H1 (cell line): Measurements from ENCODE around the gene SEC31A. TPM values are rescaled to one million over a fixed set of nuclear protein-coding genes. Genes with fewer than 3 reads are reported as not detected.

Experiments
- CTCF ChIA-PET: fragments of 300-600 bp; sonication (Branson Sonifier 250); formaldehyde crosslinking; loops from one replicate; lab custom pipeline; 2021; ENCODE audit not compliant: partially characterized antibody; lab: Charles Lee
- POLR2A ChIA-PET: fragments of 300-600 bp; sonication (Branson Sonifier 250); formaldehyde crosslinking; loops from one replicate; lab custom pipeline; 2021; ENCODE audit warnings: inconsistent platforms; ENCODE audit not compliant: partially characterized antibody; lab: Charles Lee
- DNase-seq, 2 experiments: peaks; one replicate each; pipeline versions ENCODE4 v3.0.0 to v3.0.0-alpha.2; 2010 to 2022; ENCODE audit warnings: low spot score in 2 of 2, low read depth in 1 of 2, mixed read lengths in 1 of 2
- FAIRE-seq: peaks from 2 replicates; lab custom pipeline; 2011; peaks lifted over from hg19 to GRCh38; lab: Jason Lieb, UNC
- H2AFZ ChIP-seq: 2 replicates; pipeline ENCODE4 v1.8.1; 2012; ENCODE audit warnings: low read length, inconsistent platforms
- H2AK5ac ChIP-seq: 2 replicates; pipeline ENCODE4 v1.6.1; 2013; ENCODE audit warnings: low read depth, low read length
- H2BK120ac ChIP-seq: replicated peaks from 2 replicates; pipeline ENCODE3; 2013; ENCODE audit warnings: low read depth, low read length, inconsistent platforms
- H2BK12ac ChIP-seq: 2 replicates; pipeline ENCODE4 v1.6.1; 2013; ENCODE audit warnings: low read depth, low read length
- H2BK15ac ChIP-seq: 2 replicates; pipeline ENCODE4 v1.6.1; 2013; ENCODE audit warnings: low read length
- H2BK20ac ChIP-seq: 2 replicates; pipeline ENCODE4 v1.6.1; 2013; ENCODE audit warnings: low read length
- H2BK5ac ChIP-seq: 2 replicates; pipeline ENCODE4 v1.6.1; 2013; ENCODE audit warnings: low read depth, low read length
- H3K14ac ChIP-seq: 2 replicates; pipeline ENCODE4 v1.6.1; 2013; ENCODE audit warnings: inconsistent platforms; ENCODE audit not compliant: insufficient read length
- H3K18ac ChIP-seq: 2 replicates; pipeline ENCODE4 v1.6.1; 2013; ENCODE audit warnings: low read length; ENCODE audit errors: extremely low read depth
- H3K23ac ChIP-seq: 2 replicates; pipeline ENCODE4 v1.6.1; 2013; ENCODE audit warnings: inconsistent platforms; ENCODE audit not compliant: insufficient read length
- H3K23me2 ChIP-seq: 2 replicates; pipeline ENCODE4 v1.6.1; 2013; ENCODE audit warnings: low read depth, low read length
- H3K27ac ChIP-seq: 2 replicates; pipeline ENCODE4 v1.6.1; 2011; ENCODE audit warnings: low read depth, low read length, inconsistent platforms
- H3K27me3 ChIP-seq, 4 experiments: replicated peaks in 1 of 4; 1 replicate in 1 of 4; 2 replicates in 3 of 4; pipeline versions ENCODE4 v1.6.1 to v1.8.1; 2011 to 2013; ENCODE audit warnings: low read length in 3 of 4, mild to moderate bottlenecking in 3 of 4, inconsistent platforms in 2 of 4, mixed read lengths in 2 of 4, moderate library complexity in 1 of 4; ENCODE audit not compliant: control insufficient read depth in 3 of 4, insufficient read depth in 3 of 4; ENCODE audit errors: extremely low read depth in 1 of 4
- H3K36me3 ChIP-seq, 4 experiments: 2 replicates each; pipeline versions ENCODE4 v1.6.1 to v1.8.1; 2011 to 2013; ENCODE audit warnings: mild to moderate bottlenecking in 4 of 4, low read length in 3 of 4, moderate library complexity in 2 of 4, control low read depth in 1 of 4, inconsistent platforms in 1 of 4; ENCODE audit not compliant: insufficient read depth in 4 of 4, control insufficient read depth in 2 of 4
- H3K4ac ChIP-seq: replicated peaks from 2 replicates; pipeline ENCODE3; 2013; ENCODE audit warnings: low read length, low read depth, mixed read lengths, inconsistent platforms; ENCODE audit not compliant: insufficient read length
- H3K4me1 ChIP-seq, 4 experiments: replicated peaks in 1 of 4; 1 replicate in 1 of 4; 2 replicates in 3 of 4; pipeline versions ENCODE4 v1.6.1 to v1.8.1; 2011 to 2013; ENCODE audit warnings: low read length in 3 of 4, inconsistent platforms in 2 of 4, mixed read lengths in 1 of 4; ENCODE audit not compliant: insufficient read depth in 4 of 4, control insufficient read depth in 3 of 4
- H3K4me2 ChIP-seq, 2 experiments: 2 replicates each; pipeline versions ENCODE4 v1.6.1 to v1.8.1; 2011 to 2013; ENCODE audit warnings: low read depth in 2 of 2, low read length in 2 of 2, control low read depth in 1 of 2, inconsistent platforms in 1 of 2, mild to moderate bottlenecking in 1 of 2; ENCODE audit not compliant: insufficient read depth in 1 of 2
- H3K4me3 ChIP-seq, 4 experiments: fragments of 200-600, 300-600 bp in 1 of 4; sonication (generic), shearing (Covaris generic), sonication (Bioruptor Twin) in 1 of 4; 2 replicates each; pipeline versions ENCODE4 v1.5.1 to v1.8.1; 2011 to 2016; ENCODE audit warnings: low read length in 4 of 4, low read depth in 3 of 4, control low read depth in 2 of 4, inconsistent platforms in 2 of 4, mild to moderate bottlenecking in 2 of 4, mixed read lengths in 1 of 4, moderate library complexity in 1 of 4; ENCODE audit not compliant: insufficient read depth in 2 of 4; ENCODE audit errors: extremely low read depth in 1 of 4
- H3K56ac ChIP-seq: replicated peaks from 2 replicates; pipeline ENCODE3; 2013; ENCODE audit warnings: low read depth, mild to moderate bottlenecking, mixed read lengths, low read length, inconsistent platforms; ENCODE audit not compliant: insufficient read length
- H3K79me1 ChIP-seq: 2 replicates; pipeline ENCODE4 v1.6.1; 2013; ENCODE audit warnings: low read depth, low read length, control low read depth
- H3K79me2 ChIP-seq, 2 experiments: 2 replicates each; pipeline versions ENCODE4 v1.6.1 to v1.8.1; 2012 to 2013; ENCODE audit warnings: low read length in 2 of 2, mild to moderate bottlenecking in 2 of 2, inconsistent platforms in 1 of 2; ENCODE audit not compliant: insufficient read depth in 2 of 2, control insufficient read depth in 1 of 2
- H3K9ac ChIP-seq, 4 experiments: replicated peaks in 1 of 4; 1 replicate in 1 of 4; 2 replicates in 3 of 4; pipeline versions ENCODE4 v1.6.1 to v1.8.1; 2011 to 2013; ENCODE audit warnings: low read depth in 3 of 4, low read length in 3 of 4, control low read depth in 2 of 4, mild to moderate bottlenecking in 2 of 4, moderate library complexity in 2 of 4, inconsistent platforms in 1 of 4; ENCODE audit errors: extremely low read depth in 1 of 4
- H3K9me3 ChIP-seq, 2 experiments: 2 replicates each; pipeline versions ENCODE4 v1.6.1 to v1.8.1; 2012 to 2013; ENCODE audit warnings: mild to moderate bottlenecking in 2 of 2, moderate library complexity in 2 of 2, control low read depth in 1 of 2, inconsistent platforms in 1 of 2, low read depth in 1 of 2, low read length in 1 of 2, mixed read lengths in 1 of 2; ENCODE audit not compliant: insufficient read depth in 2 of 2
- H4K20me1 ChIP-seq, 2 experiments: replicated peaks in 1 of 2; 2 replicates each; pipeline versions ENCODE3 to v1.8.1; 2011 to 2013; ENCODE audit warnings: inconsistent platforms in 2 of 2, low read length in 2 of 2, mild to moderate bottlenecking in 1 of 2; ENCODE audit not compliant: insufficient read depth in 2 of 2, control insufficient read depth in 1 of 2
- H4K5ac ChIP-seq: 2 replicates; pipeline ENCODE4 v1.6.1; 2013; ENCODE audit warnings: low read length, low read depth, mixed read lengths, inconsistent platforms; ENCODE audit not compliant: insufficient read length
- H4K8ac ChIP-seq: 2 replicates; pipeline ENCODE4 v1.8.0; 2013; ENCODE audit warnings: mild to moderate bottlenecking, moderate library complexity, low read length, inconsistent platforms; ENCODE audit not compliant: insufficient read depth; ENCODE audit errors: extremely low read depth
- H4K91ac ChIP-seq: replicated peaks from 2 replicates; pipeline ENCODE3; 2013; ENCODE audit warnings: low read length, mixed read lengths, inconsistent platforms; ENCODE audit not compliant: insufficient read length
- SIN3A ChIP-seq, 2 experiments: IDR thresholded peaks in 1 of 2; conservative IDR thresholded peaks in 1 of 2; 2 replicates each; pipeline ENCODE4 v1.6.1; 2011 to 2012; ENCODE audit warnings: low read length in 2 of 2, improper control_type of control experiment in 1 of 2, low read depth in 1 of 2, mild to moderate bottlenecking in 1 of 2
- SP1 ChIP-seq: IDR thresholded peaks from 2 replicates; pipeline ENCODE4 v1.6.1; 2011; ENCODE audit warnings: low read depth, low read length
- YY1 ChIP-seq: IDR thresholded peaks from 2 replicates; pipeline ENCODE4 v1.6.1; 2011; ENCODE audit warnings: low read depth, mild to moderate bottlenecking, low read length
- WGBS, 2 experiments: shearing (Covaris generic) in 1 of 2; methylation state at CpG; one replicate each; pipeline versions ENCODE4 v1.1.6 to v1.1.7; 2013 to 2015; ENCODE audit warnings: low lambda C conversion rate in 2 of 2, mixed read lengths in 2 of 2, inconsistent platforms in 1 of 2, low coverage in 1 of 2, missing lambda C conversion rate in 1 of 2; ENCODE audit not compliant: insufficient replicate concordance in 2 of 2, insufficient coverage in 1 of 2, insufficient read length in 1 of 2; ENCODE audit errors: extremely low coverage in 1 of 2, missing lambda C conversion rate in 1 of 2; 5-methylcytosine and 5-hydroxymethylcytosine counted together
- polyA plus RNA-seq, 7 experiments: library from polyadenylated mRNA; depleted of rRNA in 3 of 7; stranded (reverse) in 5 of 7; unstranded in 2 of 7; fragments of >200 nt in 5 of 7; fragments of 200-250 nt in 2 of 7; gene quantifications; 1 replicate in 5 of 7; 2 replicates in 1 of 7; 4 replicates in 1 of 7; pipeline versions ENCODE4 v1.2.1 to v1.2.3, GENCODE V29; 2011 to 2013; ENCODE audit warnings: missing spikeins in 2 of 7, mixed read lengths in 2 of 7
- total RNA-seq: library from RNA; stranded (reverse); fragmentation: NEBNext Ultra II Directional; extraction: Animal tissue kit (Norgen Biotek cat#: 25700); gene quantifications from 2 replicates; pipeline ENCODE4 v1.2.1, GENCODE V29; 2021

The SEC31A gene
- total and polyA plus RNA-seq, 2 of the 8 experiments (the other 6 are each of a cell fraction or from before 2014, with no cell fraction given): 112 to 125 TPM

DNA sequence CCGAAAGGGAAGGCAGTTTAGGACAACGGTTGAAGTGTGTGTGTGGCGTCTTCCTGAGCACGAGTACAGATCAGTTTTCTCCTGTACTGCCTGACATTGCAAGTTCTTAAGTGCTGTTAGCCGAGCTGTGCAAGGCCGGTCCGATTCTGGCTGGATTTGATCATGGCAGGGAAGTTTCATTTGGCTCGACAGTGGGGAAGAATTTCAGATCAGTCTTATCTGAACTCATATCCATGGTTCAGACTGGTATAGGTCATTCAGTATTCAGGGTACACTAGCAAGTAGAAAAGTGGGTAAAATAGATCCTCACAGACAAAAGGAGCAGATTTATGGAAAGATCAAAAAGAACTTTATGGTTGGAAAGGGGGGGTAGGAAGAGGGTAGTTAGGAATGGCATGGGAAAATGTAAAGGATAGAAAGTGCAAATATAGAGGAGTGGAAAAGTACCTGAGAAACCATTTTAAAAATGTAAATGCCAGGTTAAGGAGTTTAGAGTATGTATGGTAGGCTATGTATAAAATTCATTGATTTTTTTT, 10.3 kb upstream of the SEC31A start:
- peaks cover 3 to 8% of the 10 kb centered on the region in 2 experiments for H4K20me1 ChIP-seq
- peaks cover 20 to 68% of the 10 kb centered on the region in 2 experiments for H3K79me2 ChIP-seq
- FAIRE-seq (no peak), DNase-seq (no peak)
- peak overlapping the region; percentile 78 for H4K5ac ChIP-seq
- H3K27me3 ChIP-seq: no peaks in the 10 kb centered on the region
- peak overlapping the region; percentile 55 for H3K56ac ChIP-seq
- H3K79me1 ChIP-seq: no peaks in the 10 kb centered on the region
- peaks cover 10% of the 10 kb centered on the region for H3K23me2 ChIP-seq
- H2AK5ac ChIP-seq: peak overlapping the region; percentile 65; the same call in 1 of the 2 replicates
- POLR2A ChIA-PET: interaction anchor here (1.0 to 6.8 kb wide), 10 partner anchors 12 to 473 kb away, joined by 3 to 86 read pairs (median 6); partner anchors contain the start of genes COPS4, LIN54 and SEC31A
- peak overlapping the region; percentile 72 to 98 (median 90) for H3K9ac ChIP-seq
- H3K4ac ChIP-seq: peak overlapping the region; percentile 21
- H3K18ac ChIP-seq: peak overlapping the region; percentile 33
- CTCF ChIA-PET: interaction anchor here (1.0 kb wide), 1 partner anchor 49 kb away, joined by 4 read pairs; no protein-coding TSS in a partner anchor
- peak overlapping the region; percentile 89 for H3K14ac ChIP-seq
- no peaks in the 10 kb centered on the region for H3K9me3 ChIP-seq
- H2BK20ac ChIP-seq: no peak overlapping the region
- no peak overlapping the region; the same call in 1 of the 2 replicates for H4K8ac ChIP-seq
- WGBS, 2 experiments: 4% methylated on average over 8 of the region's 8 CpGs; no CpG with 5 or more reads in 1 of the 2 experiments
- peak overlapping the region; percentile 46 for H2BK5ac ChIP-seq
- no peak for TF ChIP-seq SP1
- peak; percentile 39; the same call in 1 of the 2 replicates for TF ChIP-seq YY1
- TF ChIP-seq SIN3A (conservative IDR thresholded peaks at IDR 0.05 in 1 of 2, IDR thresholded peaks at IDR 0.05 in 1 of 2; ENCODE audit: low read depth in 1 of 2, low read length in 2 of 2): 0 out of 4 replicates have a peak, but pooled peaks of 1 of the 2 experiments have one; percentile 24
- H3K4me1 ChIP-seq: peaks cover 0 to 2% (median 0%) of the 10 kb centered on the region in 4 experiments; a peak in 1 of 7 replicates
- H2BK120ac ChIP-seq: peak overlapping the region; percentile 94
- peaks cover 2 to 48% (median 12%) of the 10 kb centered on the region in 4 experiments; a peak in 7 of 8 replicates for H3K36me3 ChIP-seq
- H2AFZ ChIP-seq: peak overlapping the region; percentile 70; the same call in 1 of the 2 replicates
- peak overlapping the region; percentile 75 to 84 for H3K4me2 ChIP-seq
- no peak overlapping the region for H3K23ac ChIP-seq
- peak overlapping the region; percentile 88; the same call in 1 of the 2 replicates for H2BK12ac ChIP-seq
- peak overlapping the region; percentile 81 to 97 (median 89) for H3K4me3 ChIP-seq
- H3K27ac ChIP-seq: peak overlapping the region; percentile 89
- peak overlapping the region; percentile 79 for H4K91ac ChIP-seq
- H2BK15ac ChIP-seq: 0 out of 2 replicates have a peak overlapping the region, but pooled peaks have one; percentile 88
